Peyer's patch (tissue), 4 donors: Measurements from ENCODE around the gene RNF26. TPM values are rescaled to one million over a fixed set of nuclear protein-coding genes. Genes with fewer than 3 reads are reported as not detected.

Source experiments
- DNase-seq, 3 donors: peaks; one replicate each; pipeline ENCODE4 v3.0.0-alpha.2; 2017 to 2019
- H3K27ac ChIP-seq, 4 donors: fragments of 200-600 bp; sonication (generic); one replicate each; pipeline ENCODE4 v1.5.1; 2016 to 2019
- H3K27me3 ChIP-seq, 2 donors: fragments of 200-600 bp; sonication (generic); one replicate each; pipeline ENCODE4 v1.5.1; 2019
- H3K36me3 ChIP-seq, 3 donors: fragments of 200-600 bp; sonication (generic); one replicate each; pipeline ENCODE4 v1.5.1; 2016 to 2019
- H3K4me1 ChIP-seq, 4 donors: fragments of 200-600 bp; sonication (generic); one replicate each; pipeline ENCODE4 v1.5.1; 2016 to 2019
- H3K4me3 ChIP-seq, 4 donors: fragments of 200-600 bp; sonication (generic); 1 replicate in 3 of 4; 2 replicates in 1 of 4; pipeline ENCODE4 v1.5.1; 2016 to 2019; ENCODE audit warnings: mild to moderate bottlenecking in 1 of 4
- H3K9me3 ChIP-seq, 4 donors: fragments of 200-600 bp; sonication (generic); one replicate each; pipeline ENCODE4 v1.5.1; 2016 to 2019; ENCODE audit warnings: mild to moderate bottlenecking in 1 of 4
- POLR2A ChIP-seq, 2 donors: fragments of 450-650 bp; IDR thresholded peaks; one replicate each; pipeline ENCODE4 v1.5.1; 2017; ENCODE audit warnings: antibody characterized with exemption in 2 of 2, mild to moderate bottlenecking in 2 of 2, moderate library complexity in 2 of 2
- total RNA-seq, 4 donors: library from RNA; depleted of rRNA; stranded (reverse); fragments of >200 nt; gene quantifications; one replicate each; pipeline ENCODE4 v1.1.0, GENCODE V29; 2016
- TF ChIP-seq, protein P1 (sequence below), 6 experiments: fragments of 450-650 bp in 4 of 6; fragments of 200-600 bp in 2 of 6; sonication (generic) in 1 of 6; IDR thresholded peaks; one replicate each; pipeline ENCODE4 v1.5.1; 2017 to 2019; ENCODE audit warnings: antibody characterized with exemption in 6 of 6, mild to moderate bottlenecking in 3 of 6, moderate library complexity in 1 of 6

Gene RNF26
- total RNA-seq, 4 donors from 2014 or later = 15.5 to 23.4 (median 16.5) TPM

DNA sequence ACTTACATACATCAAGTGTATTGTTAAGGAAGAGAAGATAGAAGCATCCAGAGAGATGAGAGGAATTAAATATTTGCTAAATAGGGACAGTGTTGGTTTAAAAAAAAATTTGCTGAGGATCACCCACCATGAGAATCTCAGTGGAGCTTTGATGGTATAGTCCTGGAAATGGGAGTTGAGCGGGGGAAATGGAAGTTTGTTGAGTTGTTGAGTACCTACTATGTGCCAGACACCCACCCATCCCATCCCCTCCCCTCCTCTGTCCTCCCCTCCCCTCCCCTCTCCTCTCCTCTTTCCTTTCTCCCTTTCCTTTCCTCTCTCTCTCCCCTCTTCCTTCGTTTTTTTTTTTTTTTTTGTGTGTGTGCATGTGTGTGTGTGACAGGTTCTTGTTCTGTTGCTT, 16.9 kb downstream of the RNF26 start:
- TF ChIP-seq, protein P1, sequence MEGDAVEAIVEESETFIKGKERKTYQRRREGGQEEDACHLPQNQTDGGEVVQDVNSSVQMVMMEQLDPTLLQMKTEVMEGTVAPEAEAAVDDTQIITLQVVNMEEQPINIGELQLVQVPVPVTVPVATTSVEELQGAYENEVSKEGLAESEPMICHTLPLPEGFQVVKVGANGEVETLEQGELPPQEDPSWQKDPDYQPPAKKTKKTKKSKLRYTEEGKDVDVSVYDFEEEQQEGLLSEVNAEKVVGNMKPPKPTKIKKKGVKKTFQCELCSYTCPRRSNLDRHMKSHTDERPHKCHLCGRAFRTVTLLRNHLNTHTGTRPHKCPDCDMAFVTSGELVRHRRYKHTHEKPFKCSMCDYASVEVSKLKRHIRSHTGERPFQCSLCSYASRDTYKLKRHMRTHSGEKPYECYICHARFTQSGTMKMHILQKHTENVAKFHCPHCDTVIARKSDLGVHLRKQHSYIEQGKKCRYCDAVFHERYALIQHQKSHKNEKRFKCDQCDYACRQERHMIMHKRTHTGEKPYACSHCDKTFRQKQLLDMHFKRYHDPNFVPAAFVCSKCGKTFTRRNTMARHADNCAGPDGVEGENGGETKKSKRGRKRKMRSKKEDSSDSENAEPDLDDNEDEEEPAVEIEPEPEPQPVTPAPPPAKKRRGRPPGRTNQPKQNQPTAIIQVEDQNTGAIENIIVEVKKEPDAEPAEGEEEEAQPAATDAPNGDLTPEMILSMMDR (IDR thresholded peaks at IDR 0.05) = no peak
- no peak for TF ChIP-seq POLR2A (IDR thresholded peaks at IDR 0.05)
- Histone ChIP-seq H3K27ac (no peak overlapping the region), H3K9me3 (no peaks in the 10 kb centered on the region), H3K27me3 (no peaks in the 10 kb centered on the region), H3K4me1 (peaks cover 0 to 14% (median 2%) of the 10 kb centered on the region in 4 donors), H3K36me3 (no peaks in the 10 kb centered on the region), H3K4me3 (no peak overlapping the region)
- no peak for DNase-seq

DNA sequence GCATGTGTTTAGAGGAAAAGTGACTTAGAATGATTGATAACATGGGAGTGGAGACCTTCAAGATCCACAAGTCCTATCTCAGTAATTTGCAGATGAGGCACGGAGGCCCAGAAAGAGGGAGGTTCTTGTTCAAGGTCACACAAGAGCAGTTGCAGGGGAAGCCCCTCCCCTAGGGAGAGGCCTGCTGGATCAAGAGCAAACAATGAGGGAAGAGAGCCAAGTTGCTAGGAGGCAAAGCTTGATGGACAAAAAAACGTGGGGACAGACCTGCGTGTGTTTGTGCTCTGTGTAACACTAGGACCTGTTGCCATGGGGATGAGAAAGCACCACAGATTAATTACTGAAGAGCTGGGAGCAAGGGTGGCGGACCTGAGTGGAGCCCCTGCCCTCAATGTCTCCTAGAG, 18.5 kb downstream of the RNF26 start:
- Histone ChIP-seq H3K27ac (no peak overlapping the region), H3K4me1 (peaks cover 0 to 23% (median 4%) of the 10 kb centered on the region in 4 donors), H3K36me3 (no peaks in the 10 kb centered on the region), H3K9me3 (no peaks in the 10 kb centered on the region), H3K27me3 (no peaks in the 10 kb centered on the region), H3K4me3 (no peak overlapping the region)
- DNase-seq = peak in 1 of 3 donors; percentile 52
- TF ChIP-seq POLR2A (IDR thresholded peaks at IDR 0.05) = no peak
- TF ChIP-seq, protein P1 (IDR thresholded peaks at IDR 0.05) = no peak

DNA sequence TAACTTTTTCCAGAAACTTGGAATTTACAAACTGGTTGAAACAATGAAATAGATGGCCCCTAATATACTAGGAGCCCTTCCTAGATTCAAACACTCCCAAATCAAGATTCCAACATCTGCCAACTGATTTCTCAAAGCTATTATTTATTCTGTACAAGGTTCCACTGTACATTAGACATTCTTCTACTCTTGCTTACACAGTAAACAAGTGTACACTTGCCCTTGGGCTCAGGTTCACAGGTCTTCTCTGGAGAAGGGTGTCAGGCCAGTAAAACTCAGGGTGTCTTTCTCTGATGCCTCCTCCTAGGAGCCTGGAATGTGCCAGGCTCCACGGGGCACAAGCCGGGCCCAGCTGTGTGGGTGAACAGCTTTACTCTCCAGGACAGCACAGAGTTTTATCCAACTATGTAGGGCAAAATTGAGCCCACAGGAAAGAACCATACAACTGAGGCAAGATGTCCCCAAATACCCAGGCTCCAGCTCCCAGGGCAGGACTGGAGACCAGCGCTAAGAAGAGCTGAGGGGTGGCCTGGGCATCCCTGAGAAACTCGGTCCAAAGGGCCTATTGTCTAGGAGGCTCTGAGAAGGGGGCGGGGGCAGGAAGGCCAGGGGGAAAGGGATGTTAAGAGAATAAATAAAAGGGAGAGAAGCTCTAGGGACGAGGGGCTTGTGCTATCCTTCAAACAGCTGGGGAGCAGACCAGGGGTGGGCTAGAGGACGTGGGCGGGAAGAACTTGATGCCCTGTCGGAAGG, 20.9 kb downstream of the RNF26 start:
- Histone ChIP-seq H3K36me3 (peaks cover 0 to 18% (median 0%) of the 10 kb centered on the region in 3 donors), H3K4me1 (peaks cover 0 to 28% (median 4%) of the 10 kb centered on the region in 4 donors), H3K4me3 (no peak overlapping the region), H3K9me3 (no peaks in the 10 kb centered on the region), H3K27me3 (no peaks in the 10 kb centered on the region), H3K27ac (no peak overlapping the region)
- TF ChIP-seq, protein P1 (IDR thresholded peaks at IDR 0.05) = no peak
- no peak for TF ChIP-seq POLR2A (IDR thresholded peaks at IDR 0.05)
- DNase-seq = peak in 1 of 3 donors; percentile 24

DNA sequence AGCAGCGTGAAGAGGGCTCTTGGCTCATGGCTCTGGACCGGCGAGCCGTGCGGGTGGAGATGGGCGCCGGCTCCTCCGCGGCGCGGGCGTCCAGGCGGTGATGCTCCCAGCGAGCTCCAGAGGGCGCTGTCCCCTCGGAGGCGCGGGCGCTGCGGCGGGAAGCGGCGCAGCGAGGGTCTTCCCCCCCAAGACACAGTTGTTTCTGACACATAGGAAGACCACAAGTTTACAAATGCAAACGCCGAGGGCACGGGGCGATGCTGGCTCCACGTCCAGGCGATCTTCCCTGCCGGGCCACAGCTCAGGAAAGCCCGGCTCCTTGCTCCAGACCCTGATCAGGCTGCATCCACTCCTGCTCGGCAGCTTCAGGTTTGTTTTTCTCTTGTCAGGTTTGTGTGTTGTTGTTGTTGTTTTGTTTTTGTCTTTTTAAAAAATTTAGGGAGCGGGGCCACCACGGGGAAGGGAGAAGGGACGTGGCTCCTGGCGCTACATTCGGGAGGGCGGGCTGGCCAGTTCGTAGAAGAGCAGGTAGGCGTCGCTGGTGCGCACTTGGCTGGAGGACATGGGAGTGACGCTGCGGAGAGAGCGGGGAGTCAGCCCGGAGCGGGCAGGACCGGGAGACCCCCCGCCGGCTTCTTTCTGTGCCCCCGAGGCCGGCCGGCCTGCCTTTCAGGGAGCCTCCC, 22.2 kb downstream of the RNF26 start:
- H3K4me3 ChIP-seq = peak overlapping the region; percentile 38 to 63 (median 52)
- TF ChIP-seq, protein P1 (IDR thresholded peaks at IDR 0.05) = peak; percentile 70 to 86 (median 84)
- peak in 1 of 2 donors; percentile 26 for TF ChIP-seq POLR2A (IDR thresholded peaks at IDR 0.05)
- no peaks in the 10 kb centered on the region for H3K27me3 ChIP-seq
- peaks cover 0 to 39% (median 4%) of the 10 kb centered on the region in 4 donors for H3K4me1 ChIP-seq
- peak; percentile 74 to 92 (median 89) for DNase-seq
- peak overlapping the region in 3 of 4 donors; percentile 24 to 74 (median 54) for H3K27ac ChIP-seq
- H3K36me3 ChIP-seq = peaks cover 0 to 19% (median 0%) of the 10 kb centered on the region in 3 donors
- H3K9me3 ChIP-seq = no peaks in the 10 kb centered on the region

DNA sequence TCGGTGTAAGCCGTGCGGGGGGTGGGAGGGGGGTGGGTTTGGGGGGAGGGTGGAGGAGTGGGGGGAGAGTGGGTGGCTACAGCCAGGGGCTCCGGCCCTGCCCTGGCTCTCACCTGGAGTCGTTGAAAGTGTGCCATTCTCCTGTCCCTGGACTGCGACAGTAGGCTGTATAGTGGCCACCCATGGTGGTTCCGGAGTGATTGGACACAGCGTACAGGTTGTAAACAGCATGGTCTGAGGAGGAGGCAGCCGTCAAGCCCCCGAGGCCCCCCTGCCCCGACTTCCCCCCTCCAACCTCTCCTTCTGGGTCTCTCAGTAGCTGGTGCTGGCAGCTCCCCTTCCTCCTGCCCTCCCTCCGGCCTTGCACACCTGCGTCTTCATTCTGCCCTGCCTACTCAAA, 22.7 kb downstream of the RNF26 start:
- H3K27me3 ChIP-seq = no peaks in the 10 kb centered on the region
- H3K27ac ChIP-seq = peak overlapping the region; percentile 5 to 74 (median 39)
- peak overlapping the region; percentile 38 to 63 (median 52) for H3K4me3 ChIP-seq
- TF ChIP-seq POLR2A (IDR thresholded peaks at IDR 0.05) = no peak
- TF ChIP-seq, protein P1 (IDR thresholded peaks at IDR 0.05) = no peak
- peaks cover 0 to 19% (median 0%) of the 10 kb centered on the region in 3 donors for H3K36me3 ChIP-seq
- peaks cover 0 to 41% (median 4%) of the 10 kb centered on the region in 4 donors for H3K4me1 ChIP-seq
- no peaks in the 10 kb centered on the region for H3K9me3 ChIP-seq
- no peak for DNase-seq
